Adrenal gland (tissue), 5 donors: ENCODE data around the gene M6PR.

Source experiments
- POLR2A ChIP-seq, 2 donors: fragments of 450-650 bp; IDR thresholded peaks; one replicate each; pipeline ENCODE4 v1.6.1; 2017; ENCODE audit warnings: antibody characterized with exemption in 2 of 2, mild to moderate bottlenecking in 2 of 2, moderate library complexity in 1 of 2
- TF ChIP-seq, protein P1 (sequence below), 6 experiments: fragments of 450-650 bp in 4 of 6; fragments of 200-600 bp in 2 of 6; sonication (generic) in 1 of 6; IDR thresholded peaks; 1 replicate in 5 of 6; 2 replicates in 1 of 6; pipeline versions ENCODE4 v1.5.1 to v1.8.0; 2016 to 2021; ENCODE audit warnings: antibody characterized with exemption in 6 of 6, mild to moderate bottlenecking in 2 of 6, moderate library complexity in 1 of 6
- donor health status: DM: no; HTN: no; CAD: no.

- no peak for TF ChIP-seq POLR2A (IDR thresholded peaks at IDR 0.05)
- TF ChIP-seq, protein P1, sequence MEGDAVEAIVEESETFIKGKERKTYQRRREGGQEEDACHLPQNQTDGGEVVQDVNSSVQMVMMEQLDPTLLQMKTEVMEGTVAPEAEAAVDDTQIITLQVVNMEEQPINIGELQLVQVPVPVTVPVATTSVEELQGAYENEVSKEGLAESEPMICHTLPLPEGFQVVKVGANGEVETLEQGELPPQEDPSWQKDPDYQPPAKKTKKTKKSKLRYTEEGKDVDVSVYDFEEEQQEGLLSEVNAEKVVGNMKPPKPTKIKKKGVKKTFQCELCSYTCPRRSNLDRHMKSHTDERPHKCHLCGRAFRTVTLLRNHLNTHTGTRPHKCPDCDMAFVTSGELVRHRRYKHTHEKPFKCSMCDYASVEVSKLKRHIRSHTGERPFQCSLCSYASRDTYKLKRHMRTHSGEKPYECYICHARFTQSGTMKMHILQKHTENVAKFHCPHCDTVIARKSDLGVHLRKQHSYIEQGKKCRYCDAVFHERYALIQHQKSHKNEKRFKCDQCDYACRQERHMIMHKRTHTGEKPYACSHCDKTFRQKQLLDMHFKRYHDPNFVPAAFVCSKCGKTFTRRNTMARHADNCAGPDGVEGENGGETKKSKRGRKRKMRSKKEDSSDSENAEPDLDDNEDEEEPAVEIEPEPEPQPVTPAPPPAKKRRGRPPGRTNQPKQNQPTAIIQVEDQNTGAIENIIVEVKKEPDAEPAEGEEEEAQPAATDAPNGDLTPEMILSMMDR (IDR thresholded peaks at IDR 0.05) = no peak
These were observed 20.5 kb upstream of the M6PR start for GRCh38 chr12:8969861-8970411.
